K562 (cell line): Measurements from ENCODE around the gene POC5. TPM values are rescaled to one million over a fixed set of nuclear protein-coding genes. Genes with fewer than 3 reads are reported as not detected.

Source experiments
- ARID3A ChIP-seq: IDR thresholded peaks from 2 replicates; pipeline ENCODE4 v1.6.1; 2012; ENCODE audit warnings: low read depth, low read length, improper control_type of control experiment, borderline replicate concordance
- ATF3 ChIP-seq, 2 experiments: fragments of 450-650 bp in 1 of 2; sonication (generic) in 1 of 2; formaldehyde crosslinking in 1 of 2; IDR thresholded peaks in 1 of 2; conservative IDR thresholded peaks in 1 of 2; 2 replicates each; pipeline versions ENCODE4 v1.6.1 to v1.8.1; 2016 to 2023; ENCODE audit warnings: mild to moderate bottlenecking in 2 of 2, moderate library complexity in 2 of 2, inconsistent platforms in 1 of 2, missing genetic modification reagents in 1 of 2
- ATF7 ChIP-seq: fragments of 450-650 bp; IDR thresholded peaks from 2 replicates; pipeline ENCODE4 v1.7.1; 2014; ENCODE audit warnings: mild to moderate bottlenecking, moderate library complexity
- CEBPB ChIP-seq: fragments of 450-650 bp; IDR thresholded peaks from 2 replicates; pipeline ENCODE4 v1.6.1; 2016; ENCODE audit warnings: missing genetic modification characterization, missing compliant biosample characterization
- CEBPG ChIP-seq, 3 experiments: fragments of 200-800 bp in 1 of 3; sonication (Bioruptor generic) in 1 of 3; sonication (generic) in 1 of 3; formaldehyde crosslinking in 1 of 3; IDR thresholded peaks in 2 of 3; conservative IDR thresholded peaks in 1 of 3; 2 replicates each; pipeline versions ENCODE4 v1.6.1 to v1.8.0; 2016 to 2022; ENCODE audit warnings: missing compliant biosample characterization in 2 of 3, missing genetic modification characterization in 2 of 3, mild to moderate bottlenecking in 1 of 3, missing genetic modification reagents in 1 of 3
- DPF2 ChIP-seq: fragments of 450-650 bp; IDR thresholded peaks from 2 replicates; pipeline ENCODE4 v1.6.1; 2016
- EP400 ChIP-seq: fragments of 450-650 bp; IDR thresholded peaks from 2 replicates; pipeline ENCODE4 v1.6.1; 2017; ENCODE audit warnings: antibody characterized with exemption, mild to moderate bottlenecking, moderate library complexity
- HBP1 ChIP-seq: fragments of 450-650 bp; formaldehyde crosslinking; IDR thresholded peaks from 2 replicates; pipeline ENCODE4 v1.4.0; 2022; ENCODE audit warnings: missing genetic modification characterization
- HMGN3 ChIP-seq: IDR thresholded peaks from 2 replicates; pipeline ENCODE4 v1.6.1; 2011; ENCODE audit warnings: borderline replicate concordance, low read depth, mild to moderate bottlenecking, mixed read lengths, low read length; ENCODE audit not compliant: insufficient read length; ENCODE audit errors: extremely low read depth
- JUN ChIP-seq, 2 experiments: sonication (generic) in 1 of 2; formaldehyde crosslinking in 1 of 2; IDR thresholded peaks; 2 replicates each; pipeline versions ENCODE4 v1.6.1 to v1.8.0; 2012 to 2022; ENCODE audit warnings: borderline replicate concordance in 2 of 2, mild to moderate bottlenecking in 2 of 2, improper control_type of control experiment in 1 of 2, low read depth in 1 of 2, low read length in 1 of 2, missing genetic modification reagents in 1 of 2
- JUND ChIP-seq, 2 experiments: IDR thresholded peaks; 2 replicates in 1 of 2; 3 replicates in 1 of 2; pipeline ENCODE4 v1.6.1; 2011; ENCODE audit warnings: borderline replicate concordance in 2 of 2, low read depth in 2 of 2, low read length in 2 of 2, improper control_type of control experiment in 1 of 2, missing biosample characterization in 1 of 2, missing genetic modification characterization in 1 of 2, missing genetic modification reagents in 1 of 2
- MYC ChIP-seq, 2 experiments: fragments of 250-450 bp in 1 of 2; sonication (Bioruptor Pico) in 1 of 2; IDR thresholded peaks; 2 replicates each; pipeline versions ENCODE4 v1.5.1 to v1.6.1; 2012 to 2021; ENCODE audit warnings: low read depth in 2 of 2, borderline replicate concordance in 1 of 2, improper control_type of control experiment in 1 of 2, low read length in 1 of 2, mild to moderate bottlenecking in 1 of 2, moderate library complexity in 1 of 2
- PATZ1 ChIP-seq: fragments of 250-450 bp; sonication (Bioruptor Pico); IDR thresholded peaks from 2 replicates; pipeline ENCODE4 v1.5.0; 2020; ENCODE audit warnings: mild to moderate bottlenecking, borderline replicate concordance
- PCBP1 ChIP-seq: fragments of 200-400 bp; formaldehyde crosslinking; IDR thresholded peaks from 2 replicates; pipeline ENCODE4 v1.6.1; 2018; ENCODE audit warnings: mild to moderate bottlenecking, low read depth, low read length; ENCODE audit not compliant: poor library complexity, severe bottlenecking
- POLR2H ChIP-seq: IDR thresholded peaks from 2 replicates; pipeline ENCODE4 v1.6.1; 2016; ENCODE audit warnings: missing genetic modification characterization, low read depth, mild to moderate bottlenecking, control low read depth, missing compliant biosample characterization, moderate library complexity
- PYGO2 ChIP-seq: fragments of 450-650 bp; IDR thresholded peaks from 2 replicates; pipeline ENCODE4 v1.6.1; 2016; ENCODE audit warnings: mild to moderate bottlenecking, missing genetic modification characterization, moderate library complexity, missing compliant biosample characterization
- SOX6 ChIP-seq: fragments of 450-650 bp; IDR thresholded peaks from 2 replicates; pipeline ENCODE4 v1.6.1; 2014; ENCODE audit warnings: mild to moderate bottlenecking
- ZNF121 ChIP-seq: sonication (generic); formaldehyde crosslinking; conservative IDR thresholded peaks from 2 replicates; pipeline ENCODE4 v1.8.0; 2022; ENCODE audit warnings: missing genetic modification reagents
- ZNF24 ChIP-seq: fragments of 450-650 bp; IDR thresholded peaks from 2 replicates; pipeline ENCODE4 v1.6.1; 2016
- ZNF77 ChIP-seq: fragments of 250-450 bp; sonication (Bioruptor Pico); IDR thresholded peaks from 2 replicates; pipeline ENCODE4 v1.5.0; 2020
- polyA plus RNA-seq, 8 experiments: library from polyadenylated mRNA; depleted of rRNA in 4 of 8; stranded (reverse) in 5 of 8; unstranded in 3 of 8; fragments of >200 nt; fragmentation: Nextera tagmentation in 2 of 8; fragmentation: Illumina TruSeq in 1 of 8; extraction: Ambion mirVana in 2 of 8; extraction: Trizol in 1 of 8; gene quantifications; 2 replicates each; pipeline versions ENCODE4 v1.2.1 to v1.2.3, GENCODE V29; 2011 to 2014; ENCODE audit warnings: inconsistent platforms in 1 of 8, missing spikeins in 1 of 8
- total RNA-seq, 7 experiments: library from RNA; depleted of rRNA in 6 of 7; stranded (reverse); fragments of >200 nt in 6 of 7; fragmentation: Illumina TruSeq in 2 of 7; extraction: Trizol in 2 of 7; gene quantifications; 2 replicates each; pipeline versions ENCODE4 v1.2.1 to v1.2.3, GENCODE V29; 2011 to 2021; ENCODE audit warnings: low replicate concordance in 1 of 7

POC5 gene
- total and polyA plus RNA-seq, 9 of the 15 experiments (the other 6 are each of a cell fraction or from before 2014, with no cell fraction given) = 14.5 to 38.2 (median 27.0) TPM

- TF ChIP-seq POLR2H (tag) = peak; percentile 85
- TF ChIP-seq PCBP1 = no peak
- TF ChIP-seq HMGN3 = no peak
- peak; percentile 24; the same call in 1 of the 2 replicates for TF ChIP-seq DPF2
- TF ChIP-seq HBP1 (CRISPR knock-in tag) = no peak
- peak; percentile 46; the same call in 1 of the 2 replicates for TF ChIP-seq SOX6
- peak; percentile 63 for TF ChIP-seq CEBPG (CRISPR knock-in tag; IDR thresholded peaks at IDR 0.05)
- peak; percentile 94 to 96 for TF ChIP-seq CEBPG (tag; conservative IDR thresholded peaks at IDR 0.05 in 1 of 2, IDR thresholded peaks at IDR 0.05 in 1 of 2)
- TF ChIP-seq EP400 = peak; percentile 36; the same call in 1 of the 2 replicates
- peak; percentile 76 for TF ChIP-seq CEBPB (tag)
- no peak for TF ChIP-seq ZNF77 (CRISPR knock-in tag)
- TF ChIP-seq ATF7 = peak; percentile 69; the same call in 1 of the 2 replicates
- peak; percentile 95 for TF ChIP-seq ZNF24
- no peak for TF ChIP-seq PYGO2 (tag)
- TF ChIP-seq ATF3 (IDR thresholded peaks at IDR 0.05) = peak; percentile 94
- no peak for TF ChIP-seq ATF3 (CRISPR knock-in tag; conservative IDR thresholded peaks at IDR 0.05)
- peak; percentile 61; the same call in 1 of the 2 replicates for TF ChIP-seq MYC (IDR thresholded peaks at IDR 0.05; ENCODE audit: low read depth, low read length)
- no peak for TF ChIP-seq MYC (CRISPR knock-in tag; IDR thresholded peaks at IDR 0.05; ENCODE audit: borderline replicate concordance, low read depth)
- TF ChIP-seq JUN (IDR thresholded peaks at IDR 0.05; ENCODE audit: borderline replicate concordance, low read depth, low read length) = 0 out of 2 replicates have a peak, but pooled peaks have one; percentile 27
- TF ChIP-seq JUN (CRISPR knock-in tag; IDR thresholded peaks at IDR 0.05; ENCODE audit: borderline replicate concordance) = no peak
- no peak for TF ChIP-seq ZNF121 (CRISPR knock-in tag)
- TF ChIP-seq JUND (IDR thresholded peaks at IDR 0.05; ENCODE audit: borderline replicate concordance, low read depth, low read length) = peak; percentile 66
- no peak for TF ChIP-seq JUND (tag; IDR thresholded peaks at IDR 0.05; ENCODE audit: borderline replicate concordance, low read depth, low read length)
- TF ChIP-seq ARID3A = no peak
- TF ChIP-seq PATZ1 (CRISPR knock-in tag) = no peak
Observed at GRCh38 chr5:75721573-75721972, 4.3 kb upstream of the POC5 start (continued).
